H1 (cell line): Measurements from ENCODE around the gene HOXB5.

Source experiments
- BRCA1 ChIP-seq: IDR thresholded peaks from 2 replicates; pipeline ENCODE4 v1.6.1; 2012; ENCODE audit warnings: low read depth, low read length, improper control_type of control experiment
- CHD1 ChIP-seq: IDR thresholded peaks from 2 replicates; pipeline ENCODE4 v1.6.1; 2012; ENCODE audit warnings: low read depth, low read length, improper control_type of control experiment
- CHD2 ChIP-seq: IDR thresholded peaks from 2 replicates; pipeline ENCODE4 v1.6.1; 2012; ENCODE audit warnings: low read length, improper control_type of control experiment
- EZH2 ChIP-seq: fragments of 200-600 bp; sonication (generic); IDR thresholded peaks from 2 replicates; pipeline ENCODE4 v1.7.1; 2012; ENCODE audit warnings: low read depth, mild to moderate bottlenecking, moderate library complexity, low read length, inconsistent platforms; ENCODE audit not compliant: severe bottlenecking
- JUN ChIP-seq: IDR thresholded peaks from 2 replicates; pipeline ENCODE4 v1.6.1; 2011; ENCODE audit warnings: low read depth, mild to moderate bottlenecking, improper control_type of control experiment, low read length
- KDM1A ChIP-seq: fragments of 200-600, 300-600 bp; sonication (generic); IDR thresholded peaks from 2 replicates; pipeline ENCODE4 v1.7.1; 2016; ENCODE audit warnings: mild to moderate bottlenecking, low read length, borderline replicate concordance
- POLR2A ChIP-seq, 2 experiments: IDR thresholded peaks; 1 replicate in 1 of 2; 2 replicates in 1 of 2; pipeline ENCODE4 v1.6.1; 2011; ENCODE audit warnings: low read depth in 2 of 2, low read length in 2 of 2, mild to moderate bottlenecking in 2 of 2; ENCODE audit errors: control extremely low read depth in 1 of 2
- POLR2AphosphoS5 ChIP-seq: IDR thresholded peaks from 2 replicates; pipeline ENCODE4 v1.6.1; 2011; ENCODE audit warnings: low read depth, low read length
- RAD21 ChIP-seq, 2 experiments: IDR thresholded peaks in 1 of 2; conservative IDR thresholded peaks in 1 of 2; 2 replicates each; pipeline ENCODE4 v1.6.1; 2011; ENCODE audit warnings: low read depth in 2 of 2, low read length in 2 of 2, improper control_type of control experiment in 1 of 2, inconsistent platforms in 1 of 2, mild to moderate bottlenecking in 1 of 2, moderate library complexity in 1 of 2
- SUZ12 ChIP-seq: fragments of 200-600 bp; sonication (generic); IDR thresholded peaks from 2 replicates; pipeline ENCODE4 v1.6.1; 2012; ENCODE audit warnings: mild to moderate bottlenecking, inconsistent platforms, low read length, moderate library complexity, mixed read lengths
- TAF7 ChIP-seq: optimal IDR thresholded peaks from 2 replicates; pipeline ENCODE3; 2011; ENCODE audit warnings: low read depth, mild to moderate bottlenecking, inconsistent platforms, low read length, moderate library complexity, borderline replicate concordance
- TF ChIP-seq, protein P1 (sequence below), 3 experiments: IDR thresholded peaks; 1 replicate in 2 of 3; 2 replicates in 1 of 3; pipeline versions ENCODE4 v1.5.1 to v1.6.1; 2011; ENCODE audit warnings: low read length in 3 of 3, mild to moderate bottlenecking in 3 of 3, inconsistent platforms in 2 of 3, low read depth in 1 of 3, moderate library complexity in 1 of 3; ENCODE audit not compliant: insufficient read depth in 1 of 3; ENCODE audit errors: control extremely low read depth in 1 of 3

DNA sequence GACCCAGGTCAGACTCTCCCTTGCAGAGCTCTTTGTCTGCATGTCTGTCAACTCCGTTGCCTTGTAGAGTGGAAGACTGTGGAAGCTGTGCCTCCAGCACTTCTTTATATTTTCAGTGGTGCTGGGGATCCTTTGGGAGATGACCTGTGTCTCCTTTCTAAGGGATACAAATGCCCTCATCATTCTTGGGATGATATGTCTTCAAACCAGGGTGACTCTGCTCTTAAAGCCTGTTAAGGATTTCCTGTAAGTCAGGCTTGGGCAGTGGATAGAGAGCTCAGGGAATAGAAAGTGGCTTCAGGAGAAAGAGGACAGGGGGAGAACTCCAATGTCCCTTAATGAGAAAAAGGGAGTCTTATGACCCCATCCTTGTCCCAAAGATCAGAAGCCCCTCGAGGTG lies 5.1 kb downstream of the HOXB5 start:
- no peak for TF ChIP-seq JUN
- no peak for TF ChIP-seq POLR2AphosphoS5
- TF ChIP-seq CHD2 = no peak
- no peak for TF ChIP-seq POLR2A (IDR thresholded peaks at IDR 0.05; ENCODE audit: control extremely low read depth in 1 of 2, low read depth in 2 of 2, low read length in 2 of 2)
- no peak for TF ChIP-seq TAF7
- TF ChIP-seq, protein P1, sequence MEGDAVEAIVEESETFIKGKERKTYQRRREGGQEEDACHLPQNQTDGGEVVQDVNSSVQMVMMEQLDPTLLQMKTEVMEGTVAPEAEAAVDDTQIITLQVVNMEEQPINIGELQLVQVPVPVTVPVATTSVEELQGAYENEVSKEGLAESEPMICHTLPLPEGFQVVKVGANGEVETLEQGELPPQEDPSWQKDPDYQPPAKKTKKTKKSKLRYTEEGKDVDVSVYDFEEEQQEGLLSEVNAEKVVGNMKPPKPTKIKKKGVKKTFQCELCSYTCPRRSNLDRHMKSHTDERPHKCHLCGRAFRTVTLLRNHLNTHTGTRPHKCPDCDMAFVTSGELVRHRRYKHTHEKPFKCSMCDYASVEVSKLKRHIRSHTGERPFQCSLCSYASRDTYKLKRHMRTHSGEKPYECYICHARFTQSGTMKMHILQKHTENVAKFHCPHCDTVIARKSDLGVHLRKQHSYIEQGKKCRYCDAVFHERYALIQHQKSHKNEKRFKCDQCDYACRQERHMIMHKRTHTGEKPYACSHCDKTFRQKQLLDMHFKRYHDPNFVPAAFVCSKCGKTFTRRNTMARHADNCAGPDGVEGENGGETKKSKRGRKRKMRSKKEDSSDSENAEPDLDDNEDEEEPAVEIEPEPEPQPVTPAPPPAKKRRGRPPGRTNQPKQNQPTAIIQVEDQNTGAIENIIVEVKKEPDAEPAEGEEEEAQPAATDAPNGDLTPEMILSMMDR (IDR thresholded peaks at IDR 0.05; ENCODE audit: control extremely low read depth in 1 of 3, insufficient read depth in 1 of 3, low read depth in 1 of 3, low read length in 3 of 3) = no peak
- no peak for TF ChIP-seq CHD1
- no peak for TF ChIP-seq KDM1A
- TF ChIP-seq EZH2 = no peak
- TF ChIP-seq RAD21 (IDR thresholded peaks at IDR 0.05 in 1 of 2, conservative IDR thresholded peaks at IDR 0.05 in 1 of 2; ENCODE audit: low read depth in 2 of 2, low read length in 2 of 2) = no peak
- TF ChIP-seq SUZ12 = no peak; the same call in 1 of the 2 replicates
- TF ChIP-seq BRCA1 = no peak
